K562 (cell line): ENCODE results near the gene PHACTR2. TPM values are rescaled to one million over a fixed set of nuclear protein-coding genes. Genes with fewer than 3 reads are reported as not detected.

Experiments
- ATAC-seq: fragments of 200-7000 bp; cut with Tn5 transposase; 3 replicates; pipeline ENCODE4 v1.9.1; 2020; ENCODE audit warnings: moderate library complexity
- BruUV-seq: library from RNA; stranded (reverse); fragments of 400-500 nt; replicated peaks from 2 replicates; lab custom pipeline; 2021; lab: Mats Ljungman, UMichigan
- CTCF ChIA-PET: fragments of 300-600 bp; formaldehyde crosslinking; extraction: SDS; loops from one replicate; lab custom pipeline; 2021; ENCODE audit warnings: low intra/inter-chr PET ratio; lab: Yijun Ruan, JAX
- POLR2A ChIA-PET: fragments of 300-600, 350-650 bp; sonication (Branson Sonifier 250); formaldehyde crosslinking; extraction: SDS; loops from one replicate; lab custom pipeline; 2021; ENCODE audit warnings: antibody characterized with exemption, inconsistent platforms; lab: Yijun Ruan, JAX
- DNase-seq, 4 experiments: peaks; one replicate each; pipeline versions ENCODE4 v3.0.0 to v3.0.0-alpha.2; 2011 to 2018; ENCODE audit warnings: low spot score in 3 of 4, mixed read lengths in 3 of 4; ENCODE audit errors: extremely low read depth in 1 of 4
- FAIRE-seq: peaks from 2 replicates; lab custom pipeline; 2011; peaks lifted over from hg19 to GRCh38; lab: Jason Lieb, UNC
- H2AFZ ChIP-seq: 2 replicates; pipeline ENCODE4 v1.6.0; 2011; ENCODE audit warnings: low read depth, low read length, control low read depth, inconsistent platforms
- H3K27ac ChIP-seq: fragments of 200-600 bp; 3 replicates; pipeline ENCODE4 v1.8.0; 2011; ENCODE audit warnings: low read depth, mild to moderate bottlenecking, control low read depth, inconsistent platforms, low read length, moderate library complexity, mixed read lengths; ENCODE audit errors: extremely low read depth
- H3K27me3 ChIP-seq, 2 experiments: fragments of 300-600 bp in 1 of 2; 2 replicates in 1 of 2; 3 replicates in 1 of 2; pipeline versions ENCODE4 v1.6.0 to v1.8.0; 2011; ENCODE audit warnings: inconsistent platforms in 2 of 2, low read length in 2 of 2, mild to moderate bottlenecking in 1 of 2, mixed read lengths in 1 of 2, moderate library complexity in 1 of 2; ENCODE audit not compliant: control insufficient read depth in 2 of 2, insufficient read depth in 2 of 2
- H3K36me3 ChIP-seq: fragments of 300-600 bp; 3 replicates; pipeline ENCODE4 v1.8.0; 2011; ENCODE audit warnings: mild to moderate bottlenecking, low read length, inconsistent platforms; ENCODE audit not compliant: control insufficient read depth, insufficient read depth
- H3K4me1 ChIP-seq, 2 experiments: fragments of 200-600 bp in 1 of 2; replicated peaks in 1 of 2; 2 replicates in 1 of 2; 3 replicates in 1 of 2; pipeline versions ENCODE4 v1.5.1 to v1.8.0; 2011; ENCODE audit warnings: inconsistent platforms in 2 of 2, low read length in 2 of 2, mild to moderate bottlenecking in 1 of 2, mixed read lengths in 1 of 2, moderate library complexity in 1 of 2; ENCODE audit not compliant: control insufficient read depth in 2 of 2, insufficient read depth in 2 of 2
- H3K4me2 ChIP-seq: 2 replicates; pipeline ENCODE4 v1.6.1; 2011; ENCODE audit warnings: low read length, control low read depth, inconsistent platforms, mixed read lengths; ENCODE audit not compliant: insufficient read depth
- H3K4me3 ChIP-seq: fragments of 200-600 bp; sonication (generic), shearing (Covaris generic); 2 replicates; pipeline ENCODE4 v1.5.1; 2016; ENCODE audit warnings: control low read depth, inconsistent platforms
- H3K79me2 ChIP-seq: fragments of 200-600 bp; 3 replicates; pipeline ENCODE4 v1.8.0; 2011; ENCODE audit warnings: low read length, inconsistent platforms; ENCODE audit not compliant: control insufficient read depth, insufficient read depth
- H3K9ac ChIP-seq, 2 experiments: 2 replicates each; pipeline versions ENCODE4 v1.6.0 to v1.6.1; 2011; ENCODE audit warnings: low read depth in 2 of 2, low read length in 2 of 2, control low read depth in 1 of 2, inconsistent platforms in 1 of 2, mild to moderate bottlenecking in 1 of 2, mixed read lengths in 1 of 2; ENCODE audit not compliant: insufficient read depth in 1 of 2
- H3K9me1 ChIP-seq: one replicate; pipeline ENCODE4 v1.6.0; 2011; ENCODE audit warnings: inconsistent platforms, mild to moderate bottlenecking, low read length, moderate library complexity; ENCODE audit not compliant: control insufficient read depth, insufficient read depth
- H3K9me3 ChIP-seq: replicated peaks from 2 replicates; pipeline ENCODE4 v1.5.1; 2011; ENCODE audit warnings: low read depth, low read length, inconsistent platforms; ENCODE audit not compliant: control insufficient read depth, insufficient read depth
- H4K20me1 ChIP-seq: replicated peaks from 2 replicates; pipeline ENCODE4 v1.6.1; 2011; ENCODE audit warnings: low read length, inconsistent platforms, mixed read lengths; ENCODE audit not compliant: control insufficient read depth, insufficient read depth
- CBFA2T3 ChIP-seq: fragments of 450-650 bp; IDR thresholded peaks from 2 replicates; pipeline ENCODE4 v1.6.1; 2017
- FOXK1 ChIP-seq: sonication (generic); formaldehyde crosslinking; IDR thresholded peaks from 2 replicates; pipeline ENCODE4 v1.8.0; 2022; ENCODE audit warnings: missing genetic modification reagents, mild to moderate bottlenecking, borderline replicate concordance
- HMBOX1 ChIP-seq: sonication (generic); IDR thresholded peaks from 2 replicates; pipeline ENCODE4 v1.6.1; 2016
- SAFB ChIP-seq: fragments of 200-400 bp; formaldehyde crosslinking; IDR thresholded peaks from 2 replicates; pipeline ENCODE4 v1.6.1; 2017; ENCODE audit warnings: low read depth, low read length, borderline replicate concordance
- ZNF146 ChIP-seq: IDR thresholded peaks from one replicate; pipeline ENCODE4 v1.6.1; 2018; ENCODE audit warnings: missing compliant biosample characterization; ENCODE audit not compliant: unreplicated experiment
- WGBS: fragments of 100-300 bp; shearing (Covaris generic); methylation state at CpG from one replicate; pipeline ENCODE4 v1.1.6; 2016; ENCODE audit warnings: low coverage, mixed read lengths; ENCODE audit not compliant: insufficient coverage; ENCODE audit errors: missing lambda C conversion rate; 5-methylcytosine and 5-hydroxymethylcytosine counted together
- in situ Hi-C: fragments of 300-500 bp; cut with MboI; formaldehyde crosslinking; loops from 4 replicates; pipeline ENCODE4 v1.15.0; 2018; ENCODE audit warnings: inconsistent platforms, mixed read lengths
- intact Hi-C: fragments of 100-400 bp; cut with micrococcal nuclease; formaldehyde crosslinking; loops from 2 replicates; pipeline ENCODE4 v1.14.2; 2022
- polyA plus RNA-seq, 8 experiments: library from polyadenylated mRNA; depleted of rRNA in 4 of 8; stranded (reverse) in 5 of 8; unstranded in 3 of 8; fragments of >200 nt; fragmentation: Nextera tagmentation in 2 of 8; fragmentation: Illumina TruSeq in 1 of 8; extraction: Ambion mirVana in 2 of 8; extraction: Trizol in 1 of 8; gene quantifications; 2 replicates each; pipeline versions ENCODE4 v1.2.1 to v1.2.3, GENCODE V29; 2011 to 2014; ENCODE audit warnings: inconsistent platforms in 1 of 8, missing spikeins in 1 of 8
- total RNA-seq, 7 experiments: library from RNA; depleted of rRNA in 6 of 7; stranded (reverse); fragments of >200 nt in 6 of 7; fragmentation: Illumina TruSeq in 2 of 7; extraction: Trizol in 2 of 7; gene quantifications; 2 replicates each; pipeline versions ENCODE4 v1.2.1 to v1.2.3, GENCODE V29; 2011 to 2021; ENCODE audit warnings: low replicate concordance in 1 of 7
- TF ChIP-seq, protein P1 (sequence below): fragments of 250-450 bp; sonication (Bioruptor Pico); IDR thresholded peaks from 2 replicates; pipeline ENCODE4 v1.8.0; 2022; ENCODE audit warnings: inconsistent platforms, mild to moderate bottlenecking, moderate library complexity, borderline replicate concordance

The PHACTR2 gene
- total and polyA plus RNA-seq, 9 of the 15 experiments (the other 6 are each of a cell fraction or from before 2014, with no cell fraction given) = 5.3 to 52.5 (median 22.9) TPM

GRCh38 chr6:143811501-143812157 is 133.9 kb downstream of the PHACTR2 start:
- WGBS = 82% methylated on average over 2 of the region's 2 CpGs
- Histone ChIP-seq H2AFZ (no peak overlapping the region), H3K36me3 (no peaks in the 10 kb centered on the region; the same call in 2 of the 3 replicates), H3K27ac (no peak overlapping the region), H3K4me1 (peaks cover 22 to 26% of the 10 kb centered on the region in 2 experiments), H3K4me3 (no peak overlapping the region), H3K27me3 (no peaks in the 10 kb centered on the region), H4K20me1 (no peaks in the 10 kb centered on the region), H3K9ac (no peak overlapping the region), H3K9me3 (peaks cover 2% of the 10 kb centered on the region; the same call in 1 of the 2 replicates), H3K9me1 (no peaks in the 10 kb centered on the region), H3K4me2 (no peak overlapping the region), H3K79me2 (no peaks in the 10 kb centered on the region)
- CTCF ChIA-PET = no interaction called here
- DNase-seq (no peak), ATAC-seq (no peak), FAIRE-seq (no peak)
- TF ChIP-seq, protein P1, sequence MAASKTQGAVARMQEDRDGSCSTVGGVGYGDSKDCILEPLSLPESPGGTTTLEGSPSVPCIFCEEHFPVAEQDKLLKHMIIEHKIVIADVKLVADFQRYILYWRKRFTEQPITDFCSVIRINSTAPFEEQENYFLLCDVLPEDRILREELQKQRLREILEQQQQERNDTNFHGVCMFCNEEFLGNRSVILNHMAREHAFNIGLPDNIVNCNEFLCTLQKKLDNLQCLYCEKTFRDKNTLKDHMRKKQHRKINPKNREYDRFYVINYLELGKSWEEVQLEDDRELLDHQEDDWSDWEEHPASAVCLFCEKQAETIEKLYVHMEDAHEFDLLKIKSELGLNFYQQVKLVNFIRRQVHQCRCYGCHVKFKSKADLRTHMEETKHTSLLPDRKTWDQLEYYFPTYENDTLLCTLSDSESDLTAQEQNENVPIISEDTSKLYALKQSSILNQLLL (CRISPR knock-in tag) = no peak
- intact Hi-C loops = no loop called here
- in situ Hi-C loops = no loop called here
- POLR2A ChIA-PET = no interaction called here
- no TSS peak for BruUV-seq

GRCh38 chr6:143817621-143818020 is 139.9 kb downstream of the PHACTR2 start:
- Histone ChIP-seq H3K4me2 (no peak overlapping the region), H3K9ac (no peak overlapping the region), H3K9me3 (peaks cover 2% of the 10 kb centered on the region; the same call in 1 of the 2 replicates), H4K20me1 (no peaks in the 10 kb centered on the region), H3K27ac (no peak overlapping the region), H3K36me3 (0 out of 3 replicates have a peak, but pooled peaks cover 3% of the 10 kb centered on the region), H3K9me1 (no peaks in the 10 kb centered on the region), H3K79me2 (no peaks in the 10 kb centered on the region), H3K27me3 (no peaks in the 10 kb centered on the region), H3K4me3 (no peak overlapping the region), H2AFZ (no peak overlapping the region), H3K4me1 (peaks cover 0 to 8% of the 10 kb centered on the region in 2 experiments; a peak in 3 of 5 replicates)
- CTCF ChIA-PET = no interaction called here
- intact Hi-C loops (no loop called here), in situ Hi-C loops (no loop called here)
- TF ChIP-seq FOXK1 (CRISPR knock-in tag) (no peak), HMBOX1 (0 out of 2 replicates have a peak, but pooled peaks have one; percentile 41), SAFB (no peak), CBFA2T3 (peak; percentile 20; the same call in 1 of the 2 replicates), ZNF146 (CRISPR knock-in tag) (peak; percentile 33)
- FAIRE-seq (no peak), ATAC-seq (no peak), DNase-seq (no peak)
- no TSS peak for BruUV-seq
- POLR2A ChIA-PET = interaction anchor here (1.0 kb wide), 1 partner anchor 9 kb away, joined by 3 read pairs; no protein-coding TSS in a partner anchor
